SH-SY5Y (cell line): ENCODE measurements around the gene UBXN7.

Source experiments
- GATA2 ChIP-seq: IDR thresholded peaks from 2 replicates; pipeline ENCODE4 v1.6.1; 2011; ENCODE audit warnings: mild to moderate bottlenecking, low read depth, low read length
- GATA3 ChIP-seq: IDR thresholded peaks from 2 replicates; pipeline ENCODE4 v1.6.1; 2011; ENCODE audit warnings: low read depth, mild to moderate bottlenecking, low read length, moderate library complexity

DNA sequence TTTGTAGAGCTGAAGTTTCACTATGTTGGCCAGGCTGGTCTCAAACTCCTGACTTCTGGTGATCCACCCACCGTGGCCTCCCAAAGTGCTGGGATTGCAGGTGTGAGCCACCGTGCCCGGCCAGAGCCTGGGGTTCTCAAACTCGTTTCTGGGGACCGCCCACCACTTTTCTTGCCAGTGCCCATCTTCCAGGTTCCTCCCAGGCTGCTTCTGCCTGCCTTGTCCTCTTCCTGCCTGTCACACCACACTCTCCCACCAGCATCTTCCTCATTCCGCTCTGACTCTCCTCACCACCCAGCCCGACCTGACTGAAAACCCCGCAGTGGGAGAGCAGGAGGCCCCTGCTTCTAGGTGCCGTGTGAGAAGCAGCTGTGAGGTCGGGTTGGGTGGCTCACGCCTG is 111.1 kb downstream of the UBXN7 start:
- TF ChIP-seq GATA2: no peak
- TF ChIP-seq GATA3: no peak
